ENCODE measurements around the gene CYP26A1. TPM values are rescaled to one million over a fixed set of nuclear protein-coding genes. Genes with fewer than 3 reads are reported as not detected.

The CYP26A1 gene
- total RNA-seq, 4 donors from 2014 or later, result 0.76 TPM; not detected in 3

DNA sequence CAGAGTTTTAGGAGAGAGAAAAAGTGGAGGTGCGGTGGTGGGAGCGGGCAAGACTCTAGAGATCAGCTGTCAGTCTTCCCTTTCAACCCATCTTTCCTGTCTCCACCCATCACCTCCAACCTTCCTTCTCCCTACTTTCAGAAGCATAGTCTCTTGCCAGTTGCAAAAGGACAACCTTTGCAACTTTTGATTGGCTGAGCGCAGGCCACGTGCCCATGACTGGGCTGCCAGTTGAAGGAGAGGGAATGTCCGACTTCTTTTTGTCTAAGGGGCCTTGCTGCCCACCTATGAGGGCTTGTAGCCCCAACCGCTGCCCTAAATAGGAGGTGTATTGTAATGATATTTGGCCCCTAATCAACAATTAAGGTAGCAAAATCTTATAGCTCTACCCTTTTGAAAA lies 12.6 kb downstream of the CYP26A1 start:
- Histone ChIP-seq H3K36me3 (no peaks in the 10 kb centered on the region), H3K27me3 (no peaks in the 10 kb centered on the region), H3K4me1 (no peaks in the 10 kb centered on the region), H3K9me3 (no peaks in the 10 kb centered on the region), H3K27ac (no peak overlapping the region), H3K4me3 (no peak overlapping the region)
- DNase-seq, result no peak
- TF ChIP-seq, protein P1, sequence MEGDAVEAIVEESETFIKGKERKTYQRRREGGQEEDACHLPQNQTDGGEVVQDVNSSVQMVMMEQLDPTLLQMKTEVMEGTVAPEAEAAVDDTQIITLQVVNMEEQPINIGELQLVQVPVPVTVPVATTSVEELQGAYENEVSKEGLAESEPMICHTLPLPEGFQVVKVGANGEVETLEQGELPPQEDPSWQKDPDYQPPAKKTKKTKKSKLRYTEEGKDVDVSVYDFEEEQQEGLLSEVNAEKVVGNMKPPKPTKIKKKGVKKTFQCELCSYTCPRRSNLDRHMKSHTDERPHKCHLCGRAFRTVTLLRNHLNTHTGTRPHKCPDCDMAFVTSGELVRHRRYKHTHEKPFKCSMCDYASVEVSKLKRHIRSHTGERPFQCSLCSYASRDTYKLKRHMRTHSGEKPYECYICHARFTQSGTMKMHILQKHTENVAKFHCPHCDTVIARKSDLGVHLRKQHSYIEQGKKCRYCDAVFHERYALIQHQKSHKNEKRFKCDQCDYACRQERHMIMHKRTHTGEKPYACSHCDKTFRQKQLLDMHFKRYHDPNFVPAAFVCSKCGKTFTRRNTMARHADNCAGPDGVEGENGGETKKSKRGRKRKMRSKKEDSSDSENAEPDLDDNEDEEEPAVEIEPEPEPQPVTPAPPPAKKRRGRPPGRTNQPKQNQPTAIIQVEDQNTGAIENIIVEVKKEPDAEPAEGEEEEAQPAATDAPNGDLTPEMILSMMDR (IDR thresholded peaks at IDR 0.05), result no peak
- no peak for TF ChIP-seq POLR2A (IDR thresholded peaks at IDR 0.05)
- intact Hi-C loops (cut with DNase I; ENCODE audit: low total_unique reads), result no loop called here

DNA sequence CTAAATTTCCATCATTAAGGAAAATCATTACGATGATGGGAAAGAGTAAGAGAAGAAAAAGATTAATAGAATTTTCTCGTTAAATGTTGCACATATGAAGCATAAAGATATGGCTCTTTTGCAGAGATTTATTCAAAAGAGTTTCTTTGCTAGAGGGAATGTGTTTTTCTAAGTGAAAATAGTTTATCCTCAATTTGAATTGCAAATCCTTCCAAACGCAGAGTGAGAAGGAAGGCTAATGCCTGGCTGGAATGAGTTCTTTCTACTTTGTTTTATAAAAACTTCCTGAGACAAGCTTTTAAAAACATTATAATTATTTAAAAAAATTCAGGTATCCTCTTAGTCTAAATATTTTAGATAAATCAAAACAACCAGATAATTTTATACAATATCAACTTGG lies 14.2 kb downstream of the CYP26A1 start:
- no peaks in the 10 kb centered on the region for H3K9me3 ChIP-seq
- H3K4me1 ChIP-seq, result no peaks in the 10 kb centered on the region
- TF ChIP-seq, protein P1 (IDR thresholded peaks at IDR 0.05), result no peak
- no peak for TF ChIP-seq POLR2A (IDR thresholded peaks at IDR 0.05)
- no peaks in the 10 kb centered on the region for H3K36me3 ChIP-seq
- no peak overlapping the region for H3K4me3 ChIP-seq
- intact Hi-C loops (cut with DNase I; ENCODE audit: low total_unique reads), result no loop called here
- DNase-seq, result no peak
- no peaks in the 10 kb centered on the region for H3K27me3 ChIP-seq
- H3K27ac ChIP-seq, result no peak overlapping the region

DNA sequence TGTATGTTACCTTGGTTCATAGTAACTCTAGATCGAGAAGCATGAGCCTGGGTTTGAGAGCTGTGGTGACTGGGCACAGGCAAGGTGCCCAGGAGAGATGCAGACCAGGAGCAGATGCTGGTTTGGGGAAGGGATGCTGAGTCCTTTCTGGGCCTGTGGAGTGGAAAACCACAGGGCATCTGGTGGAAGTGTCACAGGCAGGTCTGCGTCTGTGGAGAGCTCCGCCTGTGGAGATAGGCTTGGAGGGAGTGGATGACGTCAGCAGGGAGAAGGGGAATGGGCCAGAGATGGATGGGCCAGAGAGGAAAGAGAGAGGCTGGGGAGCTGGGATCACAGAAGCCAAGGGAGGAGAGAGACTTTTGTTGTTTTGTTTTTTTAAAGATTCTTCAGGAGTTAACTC lies 14.8 kb downstream of the CYP26A1 start:
- Histone ChIP-seq H3K4me3 (no peak overlapping the region), H3K9me3 (no peaks in the 10 kb centered on the region), H3K27me3 (no peaks in the 10 kb centered on the region), H3K4me1 (no peaks in the 10 kb centered on the region), H3K36me3 (no peaks in the 10 kb centered on the region), H3K27ac (no peak overlapping the region)
- DNase-seq, result no peak
- TF ChIP-seq, protein P1 (IDR thresholded peaks at IDR 0.05), result no peak
- TF ChIP-seq POLR2A (IDR thresholded peaks at IDR 0.05), result no peak
- intact Hi-C loops (cut with DNase I; ENCODE audit: low total_unique reads), result no loop called here

DNA sequence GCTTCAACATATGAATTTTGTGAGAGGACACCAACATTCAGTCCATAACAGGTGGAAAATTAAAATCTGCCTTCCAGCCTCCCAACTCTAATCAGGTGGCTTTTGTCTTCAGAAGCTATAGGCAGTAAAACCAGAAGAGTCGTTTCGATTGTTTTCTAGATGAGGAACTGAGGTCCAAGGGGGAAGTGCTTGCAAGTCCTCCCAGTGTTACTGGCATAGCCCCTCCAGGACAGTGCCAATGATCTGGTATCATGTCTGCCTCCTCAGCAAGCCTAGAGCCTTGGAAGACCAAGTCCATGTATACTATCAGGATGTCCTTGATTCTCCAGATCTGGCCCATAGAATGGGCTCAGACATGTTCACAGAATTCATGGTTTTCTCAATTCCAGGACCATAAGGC lies 16.9 kb downstream of the CYP26A1 start:
- intact Hi-C loops (cut with DNase I; ENCODE audit: low total_unique reads), result no loop called here
- Histone ChIP-seq H3K4me1 (no peaks in the 10 kb centered on the region), H3K9me3 (no peaks in the 10 kb centered on the region), H3K4me3 (no peak overlapping the region), H3K27me3 (no peaks in the 10 kb centered on the region), H3K36me3 (no peaks in the 10 kb centered on the region), H3K27ac (no peak overlapping the region)
- no peak for TF ChIP-seq POLR2A (IDR thresholded peaks at IDR 0.05)
- TF ChIP-seq, protein P1 (IDR thresholded peaks at IDR 0.05), result no peak
- DNase-seq, result no peak

DNA sequence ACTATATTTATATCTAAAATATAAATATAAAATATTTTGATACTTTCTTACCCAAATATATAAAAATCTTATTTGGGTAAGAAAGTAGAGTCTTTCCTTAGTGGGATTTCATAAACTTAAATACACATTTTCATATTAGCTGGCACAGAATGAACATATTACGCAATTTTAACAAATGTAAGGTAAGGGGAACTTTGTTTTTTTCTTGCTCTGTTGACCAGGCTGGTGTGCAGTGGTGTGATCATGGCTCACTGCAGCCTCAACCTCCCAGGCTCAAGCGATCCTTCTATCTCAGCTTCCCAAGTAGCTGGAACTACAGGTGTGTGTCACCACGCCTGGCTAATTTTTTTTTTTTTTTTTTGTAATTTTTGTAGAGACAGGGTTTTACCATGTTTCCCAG lies 18.3 kb downstream of the CYP26A1 start:
- TF ChIP-seq, protein P1 (IDR thresholded peaks at IDR 0.05), result no peak
- TF ChIP-seq POLR2A (IDR thresholded peaks at IDR 0.05), result no peak
- H3K36me3 ChIP-seq, result no peaks in the 10 kb centered on the region

More for the DNA sequence above, 18.3 kb downstream of the CYP26A1 start:
- intact Hi-C loops (cut with DNase I; ENCODE audit: low total_unique reads), result no loop called here
- no peak overlapping the region for H3K27ac ChIP-seq
- no peak for DNase-seq
- H3K4me1 ChIP-seq, result no peaks in the 10 kb centered on the region
- H3K9me3 ChIP-seq, result no peaks in the 10 kb centered on the region
- no peak overlapping the region for H3K4me3 ChIP-seq
- no peaks in the 10 kb centered on the region for H3K27me3 ChIP-seq
